GM21447 (cell line): ENCODE measurements around the gene KIFC3.
"Not testable (repeated sequence)": the region's sequence is repeated elsewhere in the genome, so short reads cannot be mapped to it uniquely, and the experiment has no call there.

ENCODE experiments used
- ATAC-seq: cut with Tn5 transposase; IDR thresholded peaks from one replicate; pipeline ENCODE4 v1.9.1; 2021; ENCODE audit not compliant: unreplicated experiment

The KIFC3 gene

DNA sequence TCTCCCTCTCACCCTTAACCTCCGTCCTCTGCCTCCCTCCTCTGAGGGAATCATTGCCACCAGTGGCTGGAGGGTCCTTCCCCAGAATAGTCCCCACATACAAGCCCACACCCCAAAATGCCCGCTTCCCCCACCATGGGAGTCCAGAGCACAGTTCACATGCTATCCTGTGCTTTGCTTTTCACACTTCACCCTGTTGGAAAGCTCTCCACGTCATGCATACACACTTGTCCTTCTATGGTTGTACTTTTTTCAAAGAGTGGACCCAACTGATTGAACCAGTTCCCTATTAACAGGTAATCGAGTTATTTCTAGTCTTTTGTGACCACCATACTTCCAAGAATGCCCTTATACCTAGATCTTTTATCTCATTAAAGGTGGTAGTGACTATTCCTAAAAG is 23.8 kb upstream of the KIFC3 start:
- ATAC-seq = no peak

DNA sequence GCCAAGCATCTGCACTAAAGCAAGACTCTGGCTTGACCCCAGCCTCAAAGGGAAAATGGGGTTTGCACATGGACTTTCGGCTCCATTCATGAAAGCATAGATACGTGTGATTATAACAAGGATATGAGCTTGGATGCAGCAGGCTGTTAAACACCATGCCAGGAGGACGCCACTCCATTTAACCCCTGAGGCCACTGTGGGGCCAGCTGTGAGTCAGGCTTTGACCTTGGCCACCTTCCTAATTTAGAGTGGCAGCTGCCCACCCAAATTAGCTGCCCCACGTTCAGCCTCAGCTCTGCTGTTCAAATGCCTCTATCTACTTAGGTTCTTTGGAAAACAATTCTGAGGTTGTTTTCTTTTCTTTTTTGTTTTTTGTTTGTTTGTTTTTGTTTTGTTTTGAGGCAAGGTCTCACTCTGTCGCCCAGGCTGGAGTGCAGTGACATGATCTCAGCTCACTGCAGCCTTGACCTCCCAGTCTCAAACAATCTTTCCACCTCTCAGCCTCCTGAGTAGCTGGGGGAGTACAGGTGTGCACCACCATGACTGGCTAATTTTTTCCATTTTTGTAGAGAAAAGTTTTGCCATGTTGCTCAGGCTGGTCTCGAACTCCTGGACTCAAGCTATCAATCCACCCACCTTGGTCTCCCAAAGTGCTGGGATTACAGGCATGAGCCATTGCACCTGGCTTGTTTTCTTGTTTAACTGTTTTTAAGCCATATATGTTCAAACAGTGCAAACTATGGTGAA is 23.2 kb upstream of the KIFC3 start:
- ATAC-seq = no peak

DNA sequence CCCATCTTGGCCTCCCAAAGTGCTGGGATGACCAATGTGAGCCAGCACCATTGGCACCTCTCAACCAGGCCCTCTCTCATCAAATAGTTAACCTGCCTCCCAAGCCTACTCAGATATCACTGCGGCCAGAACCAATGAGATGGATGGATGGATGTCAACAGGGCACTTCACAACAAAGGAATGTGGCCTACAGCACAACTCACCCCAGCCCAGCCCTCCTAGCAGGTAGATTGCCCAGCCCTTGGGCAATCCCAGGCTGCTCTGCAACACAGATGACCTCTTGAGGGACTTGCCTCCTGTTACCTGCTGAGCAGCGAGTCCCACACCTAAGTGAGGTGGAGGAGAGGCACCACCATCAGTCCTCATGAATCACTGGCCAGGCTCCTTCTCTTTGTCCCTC is 22.6 kb upstream of the KIFC3 start:
- no peak for ATAC-seq

DNA sequence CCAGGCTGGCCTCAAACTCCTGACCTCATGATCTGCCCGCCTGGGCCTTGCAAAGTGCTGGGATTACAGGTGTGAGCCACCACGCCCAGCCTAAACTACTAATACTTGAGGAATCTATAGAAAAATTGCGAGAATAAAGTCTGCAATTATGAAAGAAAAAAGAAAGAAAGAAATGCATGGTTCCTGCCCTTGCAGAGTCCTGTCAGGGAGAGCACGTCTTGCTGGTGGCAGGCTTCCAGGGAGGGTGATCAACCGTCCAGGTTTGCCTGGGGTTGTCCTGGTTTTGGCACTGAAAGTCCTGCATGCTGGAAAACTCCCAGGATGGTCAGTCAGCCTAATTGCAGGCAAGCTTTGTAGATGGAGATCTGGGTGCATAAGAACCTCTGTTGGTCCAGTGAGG is 21.5 kb upstream of the KIFC3 start:
- no peak for ATAC-seq

DNA sequence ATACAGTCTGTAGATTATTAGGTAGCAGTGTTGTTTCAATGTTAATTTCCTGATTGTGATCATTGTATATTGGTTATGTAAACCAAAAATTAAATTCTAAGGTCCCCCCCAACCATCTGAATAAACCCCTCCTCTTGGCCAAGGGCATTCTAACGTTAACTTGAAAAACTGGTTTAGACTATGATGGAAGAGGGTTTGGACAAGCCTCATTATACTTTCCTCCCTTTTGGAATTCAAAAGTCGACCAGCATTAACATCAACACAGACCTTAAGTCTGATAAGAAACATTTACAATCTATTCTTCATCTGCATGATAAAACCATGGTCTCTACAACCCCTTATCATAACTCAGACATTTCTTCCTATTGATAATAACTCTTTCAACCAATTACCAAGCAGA is 20.6 kb upstream of the KIFC3 start:
- no peak for ATAC-seq

DNA sequence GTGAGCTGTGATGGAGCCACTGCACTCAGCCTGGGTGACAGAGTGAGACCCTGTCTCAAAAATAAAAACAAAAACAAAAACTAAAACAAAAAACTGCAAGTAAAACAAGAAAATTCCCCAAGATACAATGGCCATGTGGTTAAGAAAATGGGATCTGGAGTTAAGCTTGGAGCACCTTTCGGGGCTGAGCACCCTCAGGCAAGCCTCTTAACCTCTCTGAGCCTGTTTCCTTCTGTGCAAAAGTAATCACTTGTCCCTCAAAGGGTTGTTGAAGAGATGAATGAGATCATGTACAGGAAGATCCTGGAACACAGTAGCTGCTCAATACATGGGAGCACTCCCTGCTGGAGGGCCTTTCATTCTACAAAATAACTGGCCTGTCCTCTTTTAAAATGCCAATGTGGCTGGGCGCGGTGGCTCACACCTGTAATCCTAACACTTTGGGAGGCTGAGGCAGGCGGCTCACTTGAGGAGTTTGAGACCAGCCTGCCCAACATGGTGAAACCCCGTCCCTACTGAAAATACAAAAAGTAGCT is 19.8 kb upstream of the KIFC3 start:
- ATAC-seq = no peak

DNA sequence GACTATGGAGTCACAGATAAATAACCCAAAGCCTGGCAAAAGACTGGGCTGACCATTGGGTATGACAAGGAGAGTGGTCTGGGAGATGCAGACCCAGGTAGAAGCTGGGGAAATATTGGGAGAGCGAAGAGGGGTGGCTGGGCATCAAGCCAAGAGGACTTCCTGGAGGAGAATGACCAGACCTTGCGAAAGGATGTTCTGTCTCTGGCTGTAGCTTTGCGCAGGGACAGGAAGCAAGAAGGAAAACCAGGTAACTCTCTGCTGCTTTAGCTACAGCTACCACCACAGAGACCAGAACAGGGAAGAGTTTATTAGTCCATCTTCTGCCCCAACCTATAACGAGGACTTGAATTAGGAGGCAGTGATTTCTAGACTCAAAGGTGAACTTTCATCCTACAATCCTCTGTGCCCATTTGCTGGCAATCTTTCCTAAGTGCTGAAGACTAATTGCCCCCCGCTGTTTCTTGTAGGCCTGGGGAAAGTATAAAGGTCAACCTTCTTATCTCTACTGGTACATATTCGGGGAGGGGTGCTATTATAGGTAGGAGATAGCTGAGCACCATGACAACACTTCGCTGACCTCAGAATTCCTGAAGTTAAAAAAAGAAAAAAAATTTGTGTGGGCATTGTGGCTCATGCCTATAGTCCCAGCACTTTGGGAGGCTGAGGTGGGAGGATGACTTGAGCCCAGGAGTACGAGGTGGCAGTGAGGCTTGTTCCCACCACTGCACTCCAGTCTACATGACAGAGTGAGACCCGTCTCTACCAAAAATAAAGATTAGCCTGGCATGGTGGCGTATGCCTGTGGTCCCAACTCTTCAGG is 19.1 kb upstream of the KIFC3 start:
- ATAC-seq = no peak

DNA sequence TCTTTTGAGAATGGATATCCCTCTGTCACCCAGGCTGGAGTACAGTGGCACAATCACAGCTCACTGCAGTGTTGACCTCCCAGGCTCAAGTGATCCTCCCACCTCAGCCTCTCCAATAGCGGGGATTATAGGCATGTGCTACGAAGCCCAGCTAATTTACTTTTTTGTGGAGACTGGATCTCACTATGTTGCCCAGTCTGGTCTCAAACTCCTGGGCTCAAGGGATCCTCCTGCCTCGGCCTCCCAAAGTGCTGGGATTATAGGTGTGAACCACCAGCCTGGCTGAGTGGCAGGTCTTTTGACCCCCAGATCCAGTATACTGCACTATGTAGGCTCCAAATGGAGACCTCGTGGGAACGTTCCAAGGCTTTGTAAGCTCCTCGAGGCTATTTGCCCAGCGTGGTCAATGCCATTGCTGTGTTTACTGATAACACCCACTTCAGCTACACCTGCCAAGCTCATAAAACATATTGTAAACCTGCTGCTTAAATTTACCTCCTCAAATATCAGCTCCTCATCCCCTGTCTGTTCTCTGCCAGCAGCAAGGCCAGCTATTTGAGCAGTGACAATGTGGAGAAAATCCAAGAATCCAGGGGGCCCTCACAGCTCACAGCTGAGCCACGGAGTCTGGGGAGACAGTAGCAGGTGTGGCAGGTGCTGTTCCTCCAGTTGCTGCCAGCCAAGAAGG is 16.2 kb upstream of the KIFC3 start:
- ATAC-seq = no peak

DNA sequence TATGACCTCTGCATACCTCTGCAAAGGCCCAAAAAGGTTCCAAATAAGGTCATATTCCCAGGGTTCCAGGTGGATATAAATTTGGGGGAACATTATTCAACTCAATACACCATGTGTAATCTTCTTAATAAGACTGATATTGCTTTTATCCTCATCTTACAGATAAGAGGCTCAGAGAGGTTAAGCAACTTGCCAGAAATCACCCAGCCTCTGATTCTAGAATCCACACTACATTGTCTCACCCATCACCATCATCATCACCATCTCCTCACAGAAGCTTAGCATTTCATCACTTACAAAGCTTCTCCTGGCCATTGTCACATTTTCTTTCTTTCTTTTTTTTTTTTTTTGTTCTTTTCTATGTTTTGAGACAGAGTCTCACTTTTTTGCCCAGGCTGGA is 15.4 kb upstream of the KIFC3 start:
- ATAC-seq = no peak

DNA sequence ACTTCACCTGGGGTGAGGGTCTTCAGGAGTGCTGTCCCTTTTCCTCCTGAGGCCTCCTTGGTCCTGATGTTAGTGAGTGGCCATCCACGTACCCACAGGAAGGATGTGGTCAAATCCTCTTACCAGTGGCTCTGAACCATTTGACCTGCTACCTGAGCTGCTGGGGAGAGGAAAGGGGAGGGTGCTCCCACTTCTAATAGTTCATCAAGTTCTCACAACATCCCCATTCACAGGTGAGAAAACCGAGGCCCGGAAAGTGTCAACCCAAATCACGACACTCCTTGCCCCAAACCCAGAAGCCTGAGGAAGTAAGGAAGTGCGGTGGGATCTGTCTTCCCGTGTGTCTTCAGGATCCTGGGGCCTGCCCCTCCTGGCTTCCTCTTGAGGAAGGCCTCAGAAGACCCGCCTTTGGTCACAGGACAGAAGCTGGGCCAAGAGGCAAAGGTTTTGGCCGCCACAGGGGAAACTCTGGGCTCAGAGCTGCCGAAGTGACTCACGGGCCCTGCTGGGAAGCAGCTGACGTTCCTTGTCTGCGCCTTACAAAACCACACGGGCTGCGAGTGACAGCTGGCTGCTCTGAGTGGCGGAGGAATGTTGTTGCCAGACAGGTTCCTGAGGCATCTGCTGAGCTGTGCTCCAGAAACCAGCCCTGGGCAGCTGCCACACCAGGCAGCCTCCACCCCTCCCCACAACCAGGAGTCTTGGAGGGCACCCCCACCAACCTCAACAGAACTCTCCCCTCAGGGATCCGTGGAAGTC is 13.9 kb upstream of the KIFC3 start:
- ATAC-seq = peak; percentile 70

DNA sequence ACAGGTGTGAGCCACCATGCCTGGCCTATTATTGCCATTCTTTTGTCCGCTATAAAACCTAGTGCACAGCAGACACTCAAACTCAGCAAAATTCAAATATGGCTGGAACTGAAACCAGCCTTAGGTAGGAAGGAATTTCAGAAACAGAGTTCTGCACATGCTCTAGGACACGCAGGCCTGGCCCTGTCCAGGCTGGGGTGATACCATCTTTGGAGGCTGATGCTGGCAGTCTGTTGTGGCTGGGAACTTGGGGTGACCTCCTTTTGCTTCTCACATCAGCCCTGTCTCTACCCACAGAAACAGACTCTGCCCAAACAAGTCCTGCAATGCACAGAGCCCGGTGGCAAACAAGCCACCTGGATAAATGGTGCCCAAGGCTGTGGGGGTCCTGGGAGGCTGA is 12.6 kb upstream of the KIFC3 start:
- no peak for ATAC-seq

DNA sequence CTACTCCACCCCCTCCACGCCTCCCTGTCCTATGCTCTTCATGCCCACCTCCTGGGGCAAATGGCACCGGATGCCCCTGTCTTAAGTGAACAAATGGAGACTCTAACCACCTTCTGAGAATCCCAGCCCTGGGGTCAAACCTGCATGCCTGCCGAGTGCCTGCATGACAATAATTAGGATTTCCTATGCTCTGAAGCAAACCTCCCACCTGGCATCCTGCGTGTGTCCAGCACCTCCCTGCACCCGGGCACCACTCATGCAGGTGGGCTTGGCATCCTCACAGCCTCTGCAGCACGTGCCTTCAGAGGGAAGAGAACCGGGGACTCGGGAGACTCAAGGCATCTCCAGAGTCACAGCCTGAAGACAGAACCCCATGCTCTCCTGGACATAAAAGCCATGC is 11.2 kb upstream of the KIFC3 start:
- no peak for ATAC-seq

DNA sequence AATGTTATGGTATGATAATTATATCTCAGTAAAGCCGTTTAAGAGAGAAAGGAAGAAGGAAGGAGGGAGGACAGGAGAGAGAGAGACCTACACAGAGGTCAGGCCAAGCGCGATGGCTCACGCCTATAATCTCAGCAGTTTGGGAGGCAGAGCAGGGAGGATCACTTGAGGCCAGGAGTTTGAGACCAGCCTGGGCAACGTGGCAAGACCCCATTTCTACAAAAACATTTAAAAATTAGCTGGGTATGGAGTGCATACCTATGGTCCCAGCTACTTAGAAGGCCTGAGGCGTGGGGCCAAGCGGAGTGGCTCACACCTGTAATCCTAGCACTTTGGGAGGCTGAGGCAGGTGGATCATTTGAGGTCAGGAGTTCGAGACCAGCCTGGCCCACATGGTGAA is 9.0 kb upstream of the KIFC3 start:
- ATAC-seq = not testable (repeated sequence)

DNA sequence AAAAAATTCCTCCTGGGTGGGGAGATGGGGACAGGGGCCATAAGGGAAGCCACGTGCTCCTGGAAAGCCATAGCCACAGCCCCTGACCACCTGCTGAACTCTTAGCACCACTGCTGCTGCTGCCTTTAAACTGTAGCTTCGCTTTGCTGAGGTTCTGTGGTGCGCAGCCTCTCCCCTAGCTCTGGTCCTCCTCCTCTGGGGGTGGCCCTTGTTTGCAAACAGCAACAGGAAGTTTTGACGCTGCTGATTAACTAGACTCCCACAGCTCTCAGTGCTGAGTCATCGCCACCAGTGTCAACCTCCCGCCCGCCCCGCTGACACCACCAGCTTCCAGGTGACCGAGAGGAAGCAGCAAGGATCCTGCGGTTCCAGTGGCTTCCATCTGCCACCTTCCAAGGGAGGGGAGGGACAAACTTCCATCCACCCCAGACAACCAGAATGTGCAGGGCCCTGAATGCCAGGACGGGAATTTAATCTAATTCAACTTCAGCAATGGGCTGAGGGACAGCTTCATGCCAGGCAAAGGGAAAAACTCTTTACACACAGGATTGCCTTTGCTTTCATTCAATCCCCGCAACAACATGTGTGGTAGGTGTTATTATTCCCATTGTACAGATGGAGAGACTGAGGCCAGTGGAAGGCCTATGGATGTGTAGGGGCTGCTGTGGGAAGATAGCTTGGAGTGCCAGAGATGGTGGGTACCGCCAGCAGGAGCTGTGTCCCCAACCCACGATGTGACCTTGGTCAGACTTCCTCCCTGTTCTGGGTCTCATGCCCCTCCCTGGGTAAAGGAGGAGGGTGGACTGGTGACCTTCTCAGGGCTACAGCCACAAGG is 8.1 kb upstream of the KIFC3 start:
- peak; percentile 99 for ATAC-seq

DNA sequence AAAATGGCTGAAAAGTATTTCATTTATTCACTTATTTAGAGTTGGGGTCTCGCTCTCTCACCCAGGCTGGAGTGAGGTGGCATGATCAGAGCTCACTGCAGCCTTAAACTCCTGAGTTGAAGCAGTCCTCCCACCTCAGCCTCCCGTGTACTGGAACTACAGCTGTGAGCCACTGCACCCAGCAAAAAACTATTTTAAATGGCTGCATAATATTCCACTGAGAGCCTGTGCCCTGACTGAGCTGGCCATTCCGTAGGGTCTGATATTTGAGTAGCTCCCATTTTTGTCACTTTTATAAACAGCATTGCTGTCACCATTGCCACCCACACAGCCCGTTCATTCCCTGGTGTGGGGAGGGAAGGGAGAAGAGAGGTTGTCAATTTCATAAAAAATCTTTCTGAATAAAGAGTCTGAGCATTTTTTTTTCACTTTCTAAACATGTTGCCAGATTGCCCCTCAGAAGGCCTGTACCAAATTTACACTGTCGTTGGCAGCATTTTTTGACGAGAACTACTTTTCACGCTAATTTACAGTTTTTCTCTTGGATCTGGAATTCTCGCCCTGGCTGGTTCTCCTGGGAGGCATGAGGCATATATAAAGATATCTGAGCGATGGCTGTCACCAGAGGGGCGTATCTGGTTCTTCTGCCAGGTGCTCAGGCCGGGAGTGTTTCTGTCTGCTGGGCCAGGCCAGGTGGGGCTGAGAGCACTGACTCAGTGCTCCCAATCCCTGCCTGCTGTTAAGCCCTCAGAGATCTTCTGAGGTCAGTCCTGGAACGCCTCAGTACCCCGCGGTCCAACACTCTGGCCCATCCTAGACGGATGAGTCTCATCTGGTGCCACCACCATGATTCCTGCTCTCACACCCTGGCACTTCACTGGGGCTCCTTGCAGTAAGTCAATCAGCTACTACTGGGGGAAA is 7.2 kb upstream of the KIFC3 start:
- ATAC-seq = no peak

DNA sequence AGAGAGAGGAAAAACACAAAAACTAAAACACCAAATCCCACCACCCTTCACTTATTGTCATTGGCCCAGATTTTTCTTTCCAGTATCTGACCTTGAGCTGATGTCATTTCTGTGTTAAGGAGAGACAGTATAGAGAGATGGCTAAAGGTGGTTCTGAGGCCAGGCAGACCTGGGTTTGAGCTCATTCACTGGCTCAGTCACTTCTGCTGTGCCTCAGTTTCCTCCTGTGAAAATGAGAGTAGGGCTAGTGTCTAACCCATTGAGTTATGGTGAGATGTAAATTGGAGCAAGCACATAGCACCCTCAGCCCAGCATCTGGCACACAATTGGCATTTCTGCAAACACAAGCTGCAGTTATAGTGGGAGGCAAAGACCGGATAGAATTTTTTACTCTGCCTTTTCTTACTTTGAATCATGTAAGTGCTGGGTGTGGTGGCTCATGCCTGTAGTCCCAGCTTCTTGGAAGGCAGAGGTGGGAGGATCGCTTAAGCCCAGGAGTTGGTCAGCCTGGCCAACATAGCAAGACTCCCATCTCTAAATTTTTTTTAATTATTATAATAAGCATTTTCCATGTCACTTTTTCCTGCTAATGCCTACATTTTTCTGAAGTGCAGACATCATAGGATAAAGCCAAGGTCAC is 6.4 kb upstream of the KIFC3 start:
- ATAC-seq = no peak

DNA sequence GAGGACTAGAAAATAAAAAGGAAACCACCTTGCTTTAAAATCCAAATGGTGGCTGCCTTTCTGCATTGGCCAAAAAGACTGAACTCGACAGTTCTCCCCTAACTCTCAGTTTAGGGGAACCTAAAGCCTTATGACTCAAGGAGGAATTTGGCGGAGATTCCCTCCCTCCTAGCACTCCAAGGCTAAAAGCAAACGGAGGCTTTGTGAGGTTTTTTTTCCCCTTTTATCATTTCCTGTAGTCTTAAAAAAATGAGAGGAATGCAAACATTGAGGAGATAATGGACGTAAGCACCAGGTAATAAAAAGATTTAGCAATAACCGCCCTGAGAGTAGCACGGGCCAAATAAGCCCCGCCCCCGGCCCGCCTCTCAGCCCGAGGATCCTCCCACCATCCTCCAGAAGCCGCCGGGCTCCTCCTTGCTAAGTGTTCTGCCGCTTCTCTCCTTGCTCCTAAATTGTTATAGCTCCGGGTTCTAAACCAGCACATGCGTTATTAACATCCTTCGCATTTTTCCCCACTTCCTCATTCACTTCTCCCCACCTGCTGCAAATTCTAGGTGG is 5.8 kb upstream of the KIFC3 start:
- ATAC-seq = no peak

DNA sequence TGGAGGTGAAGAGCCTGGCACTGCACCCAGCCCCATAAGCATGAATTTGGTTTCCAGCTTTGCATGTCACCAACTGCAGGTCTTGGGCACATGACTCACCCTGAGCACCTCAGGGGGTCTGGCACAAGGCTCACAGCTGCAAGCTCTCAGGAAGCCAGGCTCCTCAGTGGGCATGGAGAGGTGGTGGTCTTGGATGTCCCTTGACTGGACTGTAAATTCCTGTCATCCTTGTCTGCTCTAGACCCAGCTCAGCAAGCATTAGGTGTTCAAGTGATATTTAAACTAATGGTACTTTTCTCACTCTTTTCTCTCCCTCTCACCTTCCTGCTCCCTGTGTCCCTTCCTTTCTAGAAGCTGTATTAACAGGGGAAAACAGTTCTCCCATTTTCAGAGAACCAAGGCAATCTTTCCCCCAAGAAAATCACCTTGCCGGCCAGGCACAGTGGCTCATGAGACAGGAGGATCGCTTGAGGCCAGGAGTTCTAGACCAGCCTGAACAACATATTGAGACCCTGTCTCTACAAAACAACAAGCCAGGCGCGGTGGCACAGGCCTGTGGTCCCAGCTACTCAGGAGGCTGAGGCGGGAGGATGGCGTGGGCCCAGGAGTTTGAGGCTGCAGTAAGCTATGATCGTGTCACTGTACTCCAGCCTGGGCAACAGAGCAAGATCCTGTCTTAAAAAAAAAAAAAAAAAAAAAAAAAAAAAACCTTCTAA is 5.1 kb upstream of the KIFC3 start:
- no peak for ATAC-seq
